ENCODE results near the gene DHODH. TPM values are rescaled to one million over a fixed set of nuclear protein-coding genes. Genes with fewer than 3 reads are reported as not detected.
A peak's percentile ranks its signal among the peaks of the same experiment; 100 is the strongest.
"Not testable (repeated sequence)": the region's sequence is repeated elsewhere in the genome, so short reads cannot be mapped to it uniquely, and the experiment has no call there.

DHODH gene
- total RNA-seq, 4 donors from 2014 or later: 4.8 to 10.5 (median 7.0) TPM

GRCh38 chr16:71974068-71974818, 34.3 kb upstream of the DHODH start:
- no peak for TF ChIP-seq EP300 (IDR thresholded peaks at IDR 0.05)
- TF ChIP-seq POLR2AphosphoS5 (IDR thresholded peaks at IDR 0.05): no peak
- TF ChIP-seq CTCF (IDR thresholded peaks at IDR 0.05): no peak
- TF ChIP-seq POLR2A (IDR thresholded peaks at IDR 0.05): no peak
- no peak for DNase-seq (ENCODE audit: low spot score in 2 of 2)
- 87% methylated on average over 15 of the region's 15 CpGs for WGBS
- H3K9me3 ChIP-seq: no peaks in the 10 kb centered on the region
- no peaks in the 10 kb centered on the region for H3K36me3 ChIP-seq
- H3K4me3 ChIP-seq: no peak overlapping the region
- no peak overlapping the region for H3K27ac ChIP-seq
- H3K4me1 ChIP-seq: no peaks in the 10 kb centered on the region
- H3K27me3 ChIP-seq: no peaks in the 10 kb centered on the region

DNA sequence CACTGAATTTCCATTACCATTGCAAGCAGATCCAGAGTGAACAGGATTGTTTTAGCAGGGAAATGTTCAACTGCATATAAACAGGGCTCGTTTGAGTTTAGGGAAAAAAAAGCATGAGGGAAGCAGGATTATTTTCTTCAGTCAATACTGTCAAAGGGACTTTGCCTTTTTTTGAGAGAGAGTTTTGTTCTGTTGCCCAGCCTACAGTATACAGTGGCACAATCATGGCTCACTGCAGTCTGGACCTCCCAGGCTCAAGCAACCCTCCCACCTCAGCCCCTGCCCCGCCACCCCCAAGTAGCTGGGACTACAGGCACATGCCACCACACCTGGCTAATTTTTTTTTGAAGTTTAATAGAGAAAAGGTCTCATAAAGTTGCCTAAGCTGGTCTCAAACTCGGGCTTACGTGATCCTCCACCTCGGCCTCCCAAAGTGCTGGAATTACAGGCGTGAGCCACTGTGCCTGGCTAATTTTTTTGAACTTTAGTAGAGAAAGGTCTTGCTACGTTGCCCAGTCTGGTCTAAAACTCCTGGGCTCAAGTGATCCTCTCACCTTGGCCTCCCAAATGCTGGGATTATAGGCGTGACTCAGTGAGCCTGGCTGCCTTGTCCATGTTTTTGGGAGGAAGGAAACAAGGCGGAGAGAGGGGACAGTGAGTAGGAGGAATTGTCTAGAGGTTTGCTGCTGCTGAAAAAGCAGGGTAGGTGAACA, 23.1 kb upstream of the DHODH start:
- WGBS: 81% methylated on average over 9 of the region's 9 CpGs
- H3K4me1 ChIP-seq: no peaks in the 10 kb centered on the region

GRCh38 chr16:71986131-71986530, 22.4 kb upstream of the DHODH start:
- H3K4me3 ChIP-seq: no peak overlapping the region
- TF ChIP-seq POLR2AphosphoS5 (IDR thresholded peaks at IDR 0.05) (no peak), EP300 (IDR thresholded peaks at IDR 0.05) (no peak), POLR2A (IDR thresholded peaks at IDR 0.05) (no peak), CTCF (IDR thresholded peaks at IDR 0.05) (no peak)

More for the DNA sequence above, 23.1 kb upstream of the DHODH start:
- no peak for DNase-seq (ENCODE audit: low spot score in 2 of 2)
- no peak for TF ChIP-seq POLR2AphosphoS5 (IDR thresholded peaks at IDR 0.05)
- TF ChIP-seq CTCF (IDR thresholded peaks at IDR 0.05): no peak
- no peak for TF ChIP-seq EP300 (IDR thresholded peaks at IDR 0.05)
- no peak for TF ChIP-seq POLR2A (IDR thresholded peaks at IDR 0.05)
- Histone ChIP-seq H3K27me3 (no peaks in the 10 kb centered on the region), H3K4me3 (no peak overlapping the region), H3K27ac (no peak overlapping the region), H3K9me3 (no peaks in the 10 kb centered on the region), H3K36me3 (no peaks in the 10 kb centered on the region)

DNA sequence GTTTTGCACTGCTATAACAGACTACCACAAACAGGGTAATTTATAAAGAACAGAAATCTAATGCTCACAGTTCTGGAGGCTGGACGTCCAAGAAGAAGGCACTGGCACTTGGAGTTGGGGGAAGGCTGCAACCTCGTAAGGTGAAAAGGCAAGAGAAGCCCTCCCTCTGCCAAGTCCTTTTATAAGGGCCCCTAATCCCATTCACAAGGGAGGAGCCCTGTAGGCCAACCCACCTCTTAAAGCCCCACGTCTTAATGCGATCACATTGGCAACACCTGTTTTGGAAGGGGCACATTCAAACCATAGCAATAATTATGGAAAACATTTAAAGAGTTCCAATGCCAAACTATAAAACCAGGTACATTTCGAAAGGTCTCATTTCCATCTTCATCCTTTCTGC, 13.5 kb upstream of the DHODH start:
- no peak overlapping the region for H3K4me3 ChIP-seq
- no peak overlapping the region for H3K27ac ChIP-seq
- H3K27me3 ChIP-seq: peaks cover 6% of the 10 kb centered on the region
- H3K4me1 ChIP-seq: no peaks in the 10 kb centered on the region
- DNase-seq (ENCODE audit: low spot score in 2 of 2): no peak
- no peaks in the 10 kb centered on the region for H3K9me3 ChIP-seq
- no peaks in the 10 kb centered on the region for H3K36me3 ChIP-seq
- TF ChIP-seq POLR2AphosphoS5 (IDR thresholded peaks at IDR 0.05): no peak
- no peak for TF ChIP-seq POLR2A (IDR thresholded peaks at IDR 0.05)
- no peak for TF ChIP-seq CTCF (IDR thresholded peaks at IDR 0.05)
- TF ChIP-seq EP300 (IDR thresholded peaks at IDR 0.05): no peak
- 46% methylated on average over 5 of the region's 5 CpGs for WGBS

More at GRCh38 chr16:71986131-71986530, 22.4 kb upstream of the DHODH start:
- no peak overlapping the region for H3K27ac ChIP-seq
- DNase-seq (ENCODE audit: low spot score in 2 of 2): no peak
- WGBS: 58% methylated on average over 4 of the region's 4 CpGs
- H3K36me3 ChIP-seq: no peaks in the 10 kb centered on the region
- H3K27me3 ChIP-seq: no peaks in the 10 kb centered on the region
- no peaks in the 10 kb centered on the region for H3K4me1 ChIP-seq
- no peaks in the 10 kb centered on the region for H3K9me3 ChIP-seq

- H3K36me3 ChIP-seq, H3K4me3 ChIP-seq, H3K27ac ChIP-seq, H3K9me3 ChIP-seq, H3K4me1 ChIP-seq: not testable (repeated sequence)
- H3K27me3 ChIP-seq: peaks cover 10% of the 10 kb centered on the region
- peak in 1 of 2 donors; percentile 6 for DNase-seq (ENCODE audit: low spot score in 2 of 2)
- WGBS: 94% methylated on average over 9 of the region's 9 CpGs
Observed at GRCh38 chr16:71997578-71997977, 11.0 kb upstream of the DHODH start.

All from suprapubic skin (tissue), 4 donors.